Stimulated activated CD8-positive, alpha-beta memory T cell treated with anti-CD3 and anti-CD28 coated beads, Interleukin-4, amount 100 ng/mL, for 4 hours (primary cell): ENCODE data around the gene AQP11.
A peak's percentile ranks its signal among the peaks of the same experiment; 100 is the strongest.
"Not testable (repeated sequence)": the region's sequence is repeated elsewhere in the genome, so short reads cannot be mapped to it uniquely, and the experiment has no call there.

Experiments
- DNase-seq, 2 donors: peaks; one replicate each; pipeline ENCODE4 v3.0.0-alpha.2; 2020; ENCODE audit warnings: low read depth in 2 of 2, low spot score in 1 of 2

AQP11 gene

GRCh38 chr11:77592727-77593126 is 3.0 kb downstream of the AQP11 start:
- no peak for DNase-seq

GRCh38 chr11:77593883-77594282 is 4.1 kb downstream of the AQP11 start:
- DNase-seq, result no peak

- DNase-seq, result no peak
Observed at GRCh38 chr11:77596626-77597025, 6.9 kb downstream of the AQP11 start.

GRCh38 chr11:77598195-77598594 is 8.4 kb downstream of the AQP11 start:
- no peak for DNase-seq

- no peak for DNase-seq
Observed at GRCh38 chr11:77602381-77603088, 12.8 kb downstream of the AQP11 start.

- DNase-seq, result no peak
Observed at GRCh38 chr11:77604281-77604680, 14.5 kb downstream of the AQP11 start.

GRCh38 chr11:77609234-77609633 is 19.5 kb downstream of the AQP11 start:
- DNase-seq, result no peak

- DNase-seq, result no peak
Observed at GRCh38 chr11:77611921-77612320, 22.2 kb downstream of the AQP11 start.

- DNase-seq, result no peak
Observed at GRCh38 chr11:77617892-77618291, 28.1 kb downstream of the AQP11 start.

- no peak for DNase-seq
Observed at GRCh38 chr11:77619576-77620198, 29.9 kb downstream of the AQP11 start.

GRCh38 chr11:77630157-77630710 is 40.5 kb downstream of the AQP11 start:
- DNase-seq, result no peak

DNA sequence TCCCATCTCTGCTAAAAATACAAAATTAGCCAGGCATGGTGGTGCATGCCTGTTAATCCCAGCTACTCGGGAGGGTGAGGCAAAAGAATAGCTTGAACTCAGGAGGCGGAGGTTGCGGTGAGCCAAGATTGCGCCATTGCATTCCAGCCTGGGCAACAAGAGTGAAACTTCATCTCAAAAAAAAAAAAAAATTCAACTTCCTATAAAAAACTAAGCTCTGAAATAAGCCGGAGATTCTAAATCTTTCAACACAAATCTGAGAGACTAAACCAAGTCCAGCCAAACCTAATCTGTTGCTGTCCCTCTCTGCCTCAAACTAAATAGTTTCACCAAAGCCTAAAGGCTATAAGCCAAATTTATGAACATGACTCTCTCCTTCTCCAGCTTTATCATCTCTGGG is 44.2 kb downstream of the AQP11 start:
- not testable (repeated sequence) for DNase-seq

DNA sequence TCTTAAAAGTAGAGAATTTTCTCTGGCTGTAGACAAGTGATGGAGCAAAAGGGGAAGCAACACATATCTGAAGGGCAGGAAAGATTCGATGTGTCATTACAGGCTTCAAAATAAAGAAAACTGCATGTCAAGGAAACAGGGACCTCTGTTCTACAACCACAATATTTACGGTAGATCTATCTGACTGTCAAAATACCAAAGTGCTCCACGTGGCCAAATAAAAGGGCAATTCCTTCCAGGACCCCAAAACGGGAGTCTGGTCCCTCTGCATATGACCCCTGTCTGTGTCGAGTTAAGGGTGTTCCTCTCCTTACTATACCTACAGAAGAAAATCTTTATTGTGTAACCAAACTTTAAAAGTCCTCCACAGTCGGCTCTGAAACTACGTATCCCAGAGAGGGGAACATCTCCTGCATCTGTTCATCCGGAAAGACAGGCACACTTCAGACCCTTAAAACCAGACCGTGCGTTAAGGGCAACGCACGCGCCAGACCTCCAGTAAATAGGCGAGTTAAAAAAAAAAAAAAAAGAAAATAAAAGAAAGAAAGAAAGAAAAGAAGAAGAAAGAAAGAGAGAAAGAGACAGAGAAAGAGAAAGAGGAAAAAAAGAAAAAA is 47.1 kb downstream of the AQP11 start:
- no peak for DNase-seq

- DNase-seq, result peak; percentile 57 to 60
Observed at GRCh38 chr11:77637345-77638165, 47.8 kb downstream of the AQP11 start, which contains the start of gene CLNS1A. Gene CLNS1A (minus strand): TSS chr11:77637794. CDS start chr11:77637714, 80 bp downstream.

DNA sequence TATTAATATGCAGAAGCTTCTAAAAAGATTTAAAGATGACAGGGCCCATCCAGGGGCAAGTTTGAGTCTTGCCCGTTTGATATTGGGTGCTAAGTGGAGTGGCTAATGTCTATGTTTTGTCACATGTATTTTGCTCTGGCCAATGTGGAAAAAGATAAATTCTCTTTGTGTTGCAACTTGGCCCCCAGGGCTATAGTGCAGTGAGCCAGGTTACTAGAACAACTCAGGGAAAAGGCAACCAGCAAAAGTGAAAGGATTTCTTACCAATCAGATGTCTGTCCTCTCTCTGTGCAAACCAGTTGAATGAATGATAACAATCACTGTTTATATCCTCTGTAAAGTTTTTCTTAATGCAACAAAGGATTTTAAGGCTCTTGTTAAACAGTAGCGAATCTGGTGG is 52.5 kb downstream of the AQP11 start:
- DNase-seq, result no peak

DNA sequence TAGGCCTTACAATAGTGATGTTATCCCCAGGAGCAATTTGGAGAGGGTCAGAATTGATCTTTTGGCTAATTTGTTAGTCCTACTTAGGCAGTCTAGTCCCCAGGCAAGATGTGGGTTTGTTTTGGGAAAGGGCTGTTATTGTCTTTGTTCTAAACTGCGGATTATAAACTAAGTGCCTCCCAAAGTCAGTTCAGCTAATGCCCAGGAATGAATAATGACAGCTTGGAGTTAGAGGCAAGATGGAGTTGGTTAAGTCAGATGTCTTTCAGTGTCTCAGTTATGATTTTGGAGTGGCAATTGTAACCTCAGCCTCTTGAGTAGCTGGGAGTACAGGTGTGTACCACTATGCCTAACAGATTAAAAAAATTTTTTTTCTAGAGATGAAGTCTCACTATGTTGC is 55.1 kb downstream of the AQP11 start:
- DNase-seq, result no peak

- DNase-seq, result no peak
Observed at GRCh38 chr11:77647654-77648305, 58.0 kb downstream of the AQP11 start.

GRCh38 chr11:77650123-77650522 is 60.4 kb downstream of the AQP11 start:
- DNase-seq, result no peak

DNA sequence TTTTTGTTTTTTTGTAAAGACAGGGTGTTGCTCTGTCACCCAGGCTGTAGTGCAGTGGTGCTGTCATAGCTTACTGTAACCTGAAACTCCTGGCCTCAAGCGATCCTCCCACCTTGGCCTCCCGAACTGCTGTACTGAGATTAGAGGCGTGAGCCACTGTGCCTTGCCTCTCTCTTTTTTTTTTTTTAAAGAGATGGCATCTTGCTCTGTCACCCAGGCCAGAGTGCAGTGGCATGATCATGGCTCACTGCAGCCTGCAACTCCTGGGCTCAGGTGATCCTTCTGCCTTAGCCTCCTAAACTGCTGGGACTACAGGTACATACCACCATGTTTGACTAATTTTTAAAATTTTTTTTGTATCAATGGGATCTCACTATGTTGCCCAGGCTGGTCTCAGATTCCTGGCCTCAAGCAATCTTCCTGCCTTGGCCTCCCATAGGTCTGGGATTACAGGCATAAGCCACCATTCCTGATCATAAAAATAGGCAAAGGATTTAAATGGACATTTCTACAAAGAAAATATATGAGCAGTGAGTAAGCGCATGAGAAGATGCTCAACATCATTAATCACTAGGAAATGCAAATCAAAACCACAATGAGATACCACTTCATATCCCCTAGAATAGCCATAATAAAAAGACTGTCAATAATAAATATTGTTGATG is 65.1 kb downstream of the AQP11 start:
- DNase-seq, result no peak

DNA sequence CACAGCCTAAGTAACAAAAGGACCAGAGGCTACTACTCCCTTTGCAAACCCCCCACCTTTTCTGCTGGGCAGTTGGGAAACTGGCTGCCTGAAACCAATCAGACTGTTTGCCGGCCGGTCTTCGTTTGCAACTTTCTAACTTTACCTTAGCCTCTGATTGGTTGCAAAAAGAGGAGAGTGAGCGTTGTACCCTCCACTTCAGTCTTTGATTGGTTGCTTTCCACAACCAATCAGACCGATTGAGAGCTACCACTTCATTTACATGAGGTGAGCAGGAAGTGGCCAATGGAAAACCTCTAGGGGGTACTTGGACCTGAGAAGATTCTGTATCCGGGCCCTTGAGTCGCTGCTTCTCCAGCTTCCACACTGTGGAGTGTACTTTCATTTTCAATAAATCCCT is 66.6 kb downstream of the AQP11 start:
- no peak for DNase-seq
